Measurements from ENCODE around the gene CELF2.
A peak's percentile ranks its signal among the peaks of the same experiment; 100 is the strongest.

CELF2 gene

GRCh38 chr10:11023009-11023953, 5.6 kb downstream of the CELF2 start:
- DNase-seq, result no peak

GRCh38 chr10:11024596-11024995, 6.9 kb downstream of the CELF2 start:
- DNase-seq, result peak; percentile 36

- no peak for DNase-seq
These were observed 8.3 kb downstream of the CELF2 start for GRCh38 chr10:11025978-11026377.

DNA sequence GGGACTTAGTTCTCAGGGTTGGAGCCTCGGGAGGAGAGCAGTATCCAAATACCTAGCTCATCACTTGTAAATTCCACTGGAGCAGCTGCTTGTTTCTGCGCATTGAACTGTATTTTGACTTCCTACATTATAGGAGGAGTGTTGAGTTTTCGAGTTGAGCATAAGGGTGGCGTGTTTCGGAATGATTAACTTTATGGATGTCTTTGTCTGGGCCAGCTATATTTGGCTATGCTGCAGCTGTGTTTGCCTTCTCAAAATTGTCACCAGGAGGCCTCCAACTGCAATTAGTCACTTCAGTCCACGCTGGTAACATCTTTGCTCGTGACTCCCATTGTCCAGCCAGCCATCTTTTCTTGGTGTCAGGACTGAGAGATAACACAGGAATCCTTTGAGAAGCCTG, 9.1 kb downstream of the CELF2 start:
- peak; percentile 44 for DNase-seq

DNA sequence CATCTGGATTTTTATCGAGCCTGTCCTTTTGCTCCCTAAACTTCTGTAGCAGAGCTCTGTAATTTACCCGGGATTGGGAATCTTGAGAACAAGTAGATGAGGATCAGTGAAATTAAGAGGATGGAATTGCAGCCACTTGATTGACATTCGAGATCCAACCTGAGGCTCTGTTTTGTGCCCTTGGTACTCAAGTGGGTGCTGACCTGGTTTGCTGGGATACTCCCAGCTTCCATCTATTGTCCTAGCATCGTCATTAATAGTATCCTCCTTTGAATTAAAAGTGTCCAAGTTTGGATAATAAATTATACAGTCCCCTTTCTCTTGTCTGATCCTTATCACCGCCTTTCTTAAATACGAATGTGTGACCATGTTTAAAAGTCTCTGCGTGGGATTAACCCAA, 17.1 kb downstream of the CELF2 start:
- DNase-seq, result no peak

GRCh38 chr10:11035301-11035991, 17.8 kb downstream of the CELF2 start:
- DNase-seq, result peak; percentile 84

GRCh38 chr10:11036424-11037011, 18.8 kb downstream of the CELF2 start:
- DNase-seq, result peak; percentile 68

GRCh38 chr10:11037991-11038390, 20.3 kb downstream of the CELF2 start:
- DNase-seq, result no peak

GRCh38 chr10:11042357-11042756, 24.7 kb downstream of the CELF2 start:
- no peak for DNase-seq

- DNase-seq, result no peak
These were observed 25.4 kb downstream of the CELF2 start for GRCh38 chr10:11043039-11043438.

GRCh38 chr10:11043446-11044127, 25.9 kb downstream of the CELF2 start:
- no peak for DNase-seq

DNA sequence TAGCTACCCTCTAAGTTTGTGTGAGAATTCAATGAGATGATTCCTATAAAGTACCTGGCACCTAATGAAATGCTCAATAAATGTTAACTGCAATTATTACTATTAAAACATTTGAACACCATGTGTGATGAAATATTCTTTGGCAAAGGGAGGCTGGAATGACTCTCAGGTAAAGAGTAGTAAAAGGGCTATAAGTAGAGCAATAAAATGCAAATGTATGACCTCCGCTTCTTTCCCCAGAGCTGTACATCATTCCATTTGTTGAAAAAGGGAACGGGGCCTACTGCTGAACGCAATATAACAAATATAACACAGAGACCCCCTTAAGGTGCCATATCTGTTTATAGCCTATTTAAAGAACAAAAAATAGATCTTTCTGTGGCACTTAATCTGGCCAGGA, 27.8 kb downstream of the CELF2 start:
- no peak for DNase-seq

- no peak for DNase-seq
These were observed 28.5 kb downstream of the CELF2 start for GRCh38 chr10:11045995-11046775.

GRCh38 chr10:11046776-11047160, 29.1 kb downstream of the CELF2 start:
- no peak for DNase-seq

DNA sequence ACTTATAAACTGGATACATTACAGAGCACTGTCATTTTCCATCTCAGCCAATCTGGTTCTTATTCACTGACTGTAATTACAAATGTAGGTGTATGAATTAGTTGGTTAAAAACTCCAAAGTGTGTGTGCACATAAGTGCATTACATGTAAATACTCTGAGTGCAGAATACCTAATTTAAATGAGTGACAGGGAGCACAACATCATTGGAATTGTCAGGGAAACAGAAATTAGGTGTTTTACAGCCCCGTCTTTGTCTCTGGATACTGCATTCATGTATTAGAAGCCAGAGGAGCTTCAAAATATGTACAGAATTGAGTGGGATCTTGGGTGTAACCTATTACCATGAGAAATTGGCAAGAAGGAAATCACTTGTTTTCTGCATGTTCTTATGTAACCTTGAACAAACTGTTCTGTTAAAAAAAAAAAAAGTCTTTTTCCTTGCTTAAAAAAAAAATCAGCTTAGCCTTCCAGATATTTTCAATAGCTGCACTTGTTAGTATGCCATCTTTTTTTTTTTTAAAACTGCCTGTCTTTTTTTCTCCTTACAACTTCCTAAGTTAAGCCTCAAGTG, 31.1 kb downstream of the CELF2 start:
- DNase-seq, result no peak

GRCh38 chr10:11049806-11050205, 32.1 kb downstream of the CELF2 start:
- no peak for DNase-seq

DNA sequence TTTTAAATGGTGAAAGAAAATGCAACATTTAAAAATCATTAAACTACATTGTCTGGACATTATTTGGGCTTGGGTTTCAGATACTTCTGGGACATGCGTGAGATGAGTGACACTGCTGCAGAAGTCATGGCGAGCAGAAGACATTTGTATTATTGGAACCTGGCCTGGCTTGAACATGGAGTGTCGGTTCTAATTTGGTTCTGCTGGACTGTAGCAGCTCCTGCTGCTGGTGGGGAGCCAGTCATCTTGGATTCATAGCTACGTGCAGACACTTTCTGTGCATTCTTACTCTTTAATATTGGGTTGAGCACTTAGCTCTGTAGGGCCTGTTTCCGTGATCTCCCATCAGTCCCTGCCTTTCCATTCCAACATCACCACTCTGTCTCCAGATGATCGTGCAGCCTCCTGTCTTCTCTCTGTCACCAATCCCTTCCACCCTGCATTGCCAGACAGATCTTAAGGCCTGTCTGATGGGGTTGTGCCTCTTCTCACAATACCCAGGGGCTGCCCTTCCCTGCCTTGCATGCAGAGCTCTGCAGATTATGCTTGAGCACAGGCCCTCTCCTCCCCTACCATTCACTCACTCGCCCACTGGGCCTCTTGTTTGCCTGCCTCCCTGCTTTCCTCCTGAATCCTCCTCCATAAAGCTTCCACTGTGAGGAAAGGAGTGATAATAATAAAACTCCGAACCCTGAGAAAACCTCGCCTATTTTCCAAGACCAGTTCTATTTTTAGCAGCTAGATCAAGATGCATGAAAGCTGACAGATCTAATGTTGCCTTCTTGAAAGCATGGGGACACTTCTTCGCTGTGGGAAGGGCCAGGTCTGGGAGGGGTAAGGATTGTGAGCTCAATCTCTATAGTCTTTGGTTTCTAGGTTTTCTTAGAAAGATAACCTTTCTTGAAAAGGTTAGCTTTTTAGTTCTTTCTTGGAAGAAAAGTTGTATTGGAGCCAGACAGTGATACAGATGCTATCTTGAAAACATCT, 32.9 kb downstream of the CELF2 start:
- no peak for DNase-seq

DNA sequence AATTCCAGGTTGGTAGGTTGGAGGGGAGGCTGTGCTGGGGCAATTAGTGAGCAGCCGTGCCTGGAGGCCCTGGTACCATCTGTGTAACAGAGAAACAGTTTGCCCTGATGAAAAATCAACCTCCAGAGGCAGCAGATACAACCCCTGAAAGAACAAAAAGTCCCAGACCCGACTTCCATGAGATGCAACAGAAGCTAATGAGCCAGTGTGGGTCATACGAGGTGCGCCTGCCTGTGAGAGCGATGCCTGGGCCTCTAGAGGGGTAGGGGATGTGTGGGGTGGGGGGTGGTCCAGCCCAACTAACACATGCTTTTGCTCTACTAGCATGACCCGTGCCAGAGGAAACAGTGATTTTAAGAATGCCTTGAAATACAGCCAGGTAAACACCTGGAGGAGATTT, 39.3 kb downstream of the CELF2 start:
- DNase-seq, result no peak

GRCh38 chr10:11057448-11057847, 39.8 kb downstream of the CELF2 start:
- DNase-seq, result no peak

- no peak for DNase-seq
These were observed 40.3 kb downstream of the CELF2 start for GRCh38 chr10:11057994-11058393.
